Breast epithelium (tissue), 3 donors: ENCODE results near the gene KCTD4.

Experiments used
- POLR2A ChIP-seq: fragments of 450-650 bp; IDR thresholded peaks from one replicate; pipeline ENCODE4 v1.6.1; 2016; ENCODE audit warnings: antibody characterized with exemption, mild to moderate bottlenecking, moderate library complexity
- POLR2AphosphoS5 ChIP-seq, 3 donors: sonication (generic); formaldehyde crosslinking; IDR thresholded peaks; one replicate each; pipeline ENCODE4 v1.6.1; 2017; ENCODE audit warnings: antibody characterized with exemption in 3 of 3
- TF ChIP-seq, protein P1 (sequence below), 3 donors: fragments of 450-650 bp; IDR thresholded peaks; one replicate each; pipeline ENCODE4 v1.5.1; 2016 to 2017; ENCODE audit warnings: antibody characterized with exemption in 3 of 3, mild to moderate bottlenecking in 3 of 3, moderate library complexity in 3 of 3

DNA sequence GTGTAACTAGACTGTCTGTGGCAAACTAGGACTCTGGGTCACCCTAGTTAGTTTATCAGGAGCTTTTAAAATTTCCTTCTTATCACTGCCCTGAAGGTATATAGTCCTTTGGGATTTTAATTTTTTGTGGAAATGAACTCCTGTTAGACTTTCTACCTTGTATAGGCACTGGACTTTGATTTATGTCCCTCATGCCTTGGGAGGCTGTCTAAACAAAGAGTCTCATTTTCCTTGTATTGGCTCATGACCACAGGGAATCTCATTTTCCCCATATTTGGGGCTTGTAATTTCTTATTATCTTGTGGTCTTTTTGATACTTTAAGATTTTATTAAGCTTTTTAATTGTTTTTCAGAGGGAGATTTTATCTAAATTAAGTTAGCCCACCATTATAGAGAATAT lies 21.4 kb downstream of the KCTD4 start:
- TF ChIP-seq POLR2AphosphoS5 (IDR thresholded peaks at IDR 0.05), result no peak
- TF ChIP-seq POLR2A, result no peak
- TF ChIP-seq, protein P1, sequence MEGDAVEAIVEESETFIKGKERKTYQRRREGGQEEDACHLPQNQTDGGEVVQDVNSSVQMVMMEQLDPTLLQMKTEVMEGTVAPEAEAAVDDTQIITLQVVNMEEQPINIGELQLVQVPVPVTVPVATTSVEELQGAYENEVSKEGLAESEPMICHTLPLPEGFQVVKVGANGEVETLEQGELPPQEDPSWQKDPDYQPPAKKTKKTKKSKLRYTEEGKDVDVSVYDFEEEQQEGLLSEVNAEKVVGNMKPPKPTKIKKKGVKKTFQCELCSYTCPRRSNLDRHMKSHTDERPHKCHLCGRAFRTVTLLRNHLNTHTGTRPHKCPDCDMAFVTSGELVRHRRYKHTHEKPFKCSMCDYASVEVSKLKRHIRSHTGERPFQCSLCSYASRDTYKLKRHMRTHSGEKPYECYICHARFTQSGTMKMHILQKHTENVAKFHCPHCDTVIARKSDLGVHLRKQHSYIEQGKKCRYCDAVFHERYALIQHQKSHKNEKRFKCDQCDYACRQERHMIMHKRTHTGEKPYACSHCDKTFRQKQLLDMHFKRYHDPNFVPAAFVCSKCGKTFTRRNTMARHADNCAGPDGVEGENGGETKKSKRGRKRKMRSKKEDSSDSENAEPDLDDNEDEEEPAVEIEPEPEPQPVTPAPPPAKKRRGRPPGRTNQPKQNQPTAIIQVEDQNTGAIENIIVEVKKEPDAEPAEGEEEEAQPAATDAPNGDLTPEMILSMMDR (IDR thresholded peaks at IDR 0.05), result no peak
